ENCODE measurements around the gene P2RX7. TPM values are rescaled to one million over a fixed set of nuclear protein-coding genes. Genes with fewer than 3 reads are reported as not detected.

Gene P2RX7
- total and polyA plus RNA-seq, 7 donors, result 0.07 to 1.3 (median 0.17) TPM

DNA sequence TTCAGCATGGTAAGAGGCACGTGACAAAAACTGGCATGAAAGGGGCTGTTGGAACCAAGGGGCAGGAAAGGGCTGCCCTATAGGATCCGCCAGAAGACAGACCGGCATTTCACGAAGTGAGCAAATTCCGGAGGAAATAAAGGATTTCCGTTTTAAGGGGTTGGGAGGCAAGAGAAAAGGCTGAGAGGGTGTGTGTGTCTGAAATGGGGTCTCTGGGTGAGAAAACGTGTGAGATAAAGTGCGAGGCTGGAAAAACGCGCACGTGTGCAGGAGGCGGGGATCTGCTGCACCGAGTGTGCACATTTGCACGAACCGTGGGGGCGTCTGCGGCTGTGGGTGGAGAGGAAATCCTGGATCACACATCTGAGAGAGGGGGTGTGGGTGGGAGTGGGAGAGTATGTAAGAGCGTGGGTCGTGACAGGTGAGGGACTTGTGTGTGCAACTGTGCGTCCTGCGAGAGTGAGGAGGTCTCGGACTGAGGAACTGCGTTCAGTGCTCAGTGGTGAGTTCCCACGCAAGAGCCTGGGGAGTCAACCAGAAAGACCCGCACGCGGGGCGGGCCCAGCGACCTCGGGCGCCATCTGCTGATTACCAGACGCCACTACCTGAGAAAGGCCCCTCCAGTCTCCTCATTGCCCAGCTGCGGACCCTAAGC lies 37.0 kb upstream of the P2RX7 start:
- Histone ChIP-seq H3K27ac (no peak overlapping the region), H3K4me1 (no peaks in the 10 kb centered on the region), H3K9me3 (no peaks in the 10 kb centered on the region), H3K27me3 (ENCODE audit: insufficient read depth in 3 of 3, low read length in 2 of 3) (peaks cover 0 to 7% (median 3%) of the 10 kb centered on the region in 3 donors), H3K4me3 (peak overlapping the region; percentile 50), H3K36me3 (ENCODE audit: insufficient read depth in 1 of 2, low read depth in 1 of 2) (no peaks in the 10 kb centered on the region)
- WGBS, 3 donors, result 2 to 4% (median 3%) methylated on average over 30 to 33 of the region's 33 CpGs
- intact Hi-C loops (cut with DNase I), result loop anchor here in 1 of 2 donors (5.0 kb wide), 2 partner anchors 38 to 513 kb away; partner anchors contain the start of gene POP5
- DNase-seq (peak; percentile 60 to 80), ATAC-seq (peak; percentile 66 to 88 (median 78))
- TF ChIP-seq, protein P1, sequence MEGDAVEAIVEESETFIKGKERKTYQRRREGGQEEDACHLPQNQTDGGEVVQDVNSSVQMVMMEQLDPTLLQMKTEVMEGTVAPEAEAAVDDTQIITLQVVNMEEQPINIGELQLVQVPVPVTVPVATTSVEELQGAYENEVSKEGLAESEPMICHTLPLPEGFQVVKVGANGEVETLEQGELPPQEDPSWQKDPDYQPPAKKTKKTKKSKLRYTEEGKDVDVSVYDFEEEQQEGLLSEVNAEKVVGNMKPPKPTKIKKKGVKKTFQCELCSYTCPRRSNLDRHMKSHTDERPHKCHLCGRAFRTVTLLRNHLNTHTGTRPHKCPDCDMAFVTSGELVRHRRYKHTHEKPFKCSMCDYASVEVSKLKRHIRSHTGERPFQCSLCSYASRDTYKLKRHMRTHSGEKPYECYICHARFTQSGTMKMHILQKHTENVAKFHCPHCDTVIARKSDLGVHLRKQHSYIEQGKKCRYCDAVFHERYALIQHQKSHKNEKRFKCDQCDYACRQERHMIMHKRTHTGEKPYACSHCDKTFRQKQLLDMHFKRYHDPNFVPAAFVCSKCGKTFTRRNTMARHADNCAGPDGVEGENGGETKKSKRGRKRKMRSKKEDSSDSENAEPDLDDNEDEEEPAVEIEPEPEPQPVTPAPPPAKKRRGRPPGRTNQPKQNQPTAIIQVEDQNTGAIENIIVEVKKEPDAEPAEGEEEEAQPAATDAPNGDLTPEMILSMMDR (IDR thresholded peaks at IDR 0.05), result peak; percentile 73

DNA sequence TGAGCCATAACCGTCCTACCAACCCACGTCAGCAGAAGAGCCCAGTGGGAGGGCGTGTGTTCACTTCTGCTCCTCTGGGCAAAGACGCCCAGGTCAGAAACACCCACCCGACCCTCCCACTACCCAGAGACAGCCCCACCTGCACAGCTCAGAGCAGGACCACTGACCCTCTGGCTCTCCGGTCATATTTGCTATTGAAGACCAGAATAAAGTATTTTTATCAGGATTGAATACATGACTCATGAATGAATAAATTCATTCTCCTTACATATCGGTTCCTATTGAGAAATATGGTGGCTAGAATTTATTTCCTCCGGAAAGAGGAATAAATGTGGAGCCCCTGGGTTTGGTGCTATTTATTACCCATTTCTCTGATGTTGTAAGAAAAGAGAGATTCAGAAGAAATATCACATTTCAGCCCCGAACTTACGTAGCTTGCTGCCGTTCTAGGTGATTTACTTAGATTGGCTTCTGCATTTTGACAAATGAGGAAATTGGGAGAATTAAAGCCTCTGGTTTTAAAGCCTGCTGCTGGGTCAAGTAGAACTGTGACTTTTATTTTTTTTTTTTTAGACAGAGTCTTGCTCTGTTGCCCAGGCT lies 36.4 kb upstream of the P2RX7 start:
- H3K27me3 ChIP-seq (ENCODE audit: insufficient read depth in 3 of 3, low read length in 2 of 3), result peaks cover 0 to 7% (median 0%) of the 10 kb centered on the region in 3 donors
- no peaks in the 10 kb centered on the region for H3K4me1 ChIP-seq
- H3K36me3 ChIP-seq (ENCODE audit: insufficient read depth in 1 of 2, low read depth in 1 of 2), result no peaks in the 10 kb centered on the region
- ATAC-seq (peak in 1 of 4 donors; percentile 29), DNase-seq (no peak)
- peak overlapping the region; percentile 50 for H3K4me3 ChIP-seq
- WGBS, 3 donors, result 22 to 30% (median 27%) methylated on average over 11 of the region's 11 CpGs
- no peak overlapping the region for H3K27ac ChIP-seq
- TF ChIP-seq, protein P1 (IDR thresholded peaks at IDR 0.05), result no peak
- intact Hi-C loops (cut with DNase I), result loop anchor here in 1 of 2 donors (5.0 kb wide), 2 partner anchors 39 to 514 kb away; partner anchors contain the start of gene POP5
- H3K9me3 ChIP-seq, result no peaks in the 10 kb centered on the region

DNA sequence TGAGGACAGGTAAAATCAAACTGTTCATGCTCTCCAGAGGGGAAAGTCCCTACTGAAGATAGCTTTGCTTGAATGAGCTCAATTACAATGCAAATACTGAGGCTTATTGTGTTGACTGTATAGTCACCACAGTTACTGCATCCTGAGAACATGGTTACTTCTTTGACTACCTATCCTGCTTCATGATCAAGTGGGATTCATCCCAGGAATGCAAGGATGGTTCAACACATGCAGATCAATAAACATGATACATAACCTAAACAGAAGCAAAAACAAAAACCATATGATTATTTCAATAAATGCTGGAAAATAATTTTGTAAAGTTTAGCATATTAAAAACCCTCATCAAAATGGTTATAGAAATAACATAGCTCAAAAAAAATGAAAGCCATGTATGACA lies 32.9 kb upstream of the P2RX7 start:
- Histone ChIP-seq H3K27me3 (ENCODE audit: insufficient read depth in 3 of 3, low read length in 2 of 3) (peaks cover 0 to 6% (median 0%) of the 10 kb centered on the region in 3 donors), H3K4me1 (no peaks in the 10 kb centered on the region), H3K4me3 (no peak overlapping the region), H3K36me3 (ENCODE audit: insufficient read depth in 1 of 2, low read depth in 1 of 2) (no peaks in the 10 kb centered on the region), H3K9me3 (no peaks in the 10 kb centered on the region), H3K27ac (no peak overlapping the region)
- TF ChIP-seq, protein P1 (IDR thresholded peaks at IDR 0.05), result no peak
- no peak for DNase-seq
- ATAC-seq, result no peak
- intact Hi-C loops (cut with DNase I), result loop anchor here in 1 of 2 donors (5.0 kb wide), 2 partner anchors 42 to 517 kb away; partner anchors contain the start of gene POP5

DNA sequence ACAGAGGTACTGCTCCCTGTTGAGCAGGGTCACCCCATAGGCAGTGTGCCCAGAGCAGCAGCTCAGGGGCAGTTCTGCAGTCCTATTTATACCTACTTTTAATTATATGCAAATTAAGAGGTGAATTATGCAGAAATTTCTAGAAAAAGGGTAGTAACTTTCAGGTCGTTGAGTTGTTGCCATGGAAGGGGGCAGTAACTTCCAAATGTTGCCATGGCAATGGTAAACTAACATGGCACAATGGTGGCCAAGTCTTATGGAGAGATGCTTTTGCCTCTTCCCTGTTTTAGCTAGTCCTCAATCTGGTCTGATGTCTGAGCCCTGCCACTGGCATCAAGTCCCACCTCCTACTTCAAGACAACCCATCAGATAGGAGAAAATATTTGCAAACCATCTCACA lies 30.4 kb upstream of the P2RX7 start:
- Histone ChIP-seq H3K4me3 (no peak overlapping the region), H3K4me1 (no peaks in the 10 kb centered on the region), H3K27me3 (ENCODE audit: insufficient read depth in 3 of 3, low read length in 2 of 3) (no peaks in the 10 kb centered on the region), H3K36me3 (ENCODE audit: insufficient read depth in 1 of 2, low read depth in 1 of 2) (no peaks in the 10 kb centered on the region), H3K27ac (no peak overlapping the region), H3K9me3 (no peaks in the 10 kb centered on the region)
- ATAC-seq, result no peak
- TF ChIP-seq, protein P1 (IDR thresholded peaks at IDR 0.05), result no peak
- no peak for DNase-seq
- WGBS, 3 donors, result 3 to 22% (median 13%) methylated on average over 1 of the region's 1 CpG
- intact Hi-C loops (cut with DNase I), result no loop called here
